SK-N-SH treated with all-trans-retinoic acid at 6 μM for 48 hours (cell line): ENCODE data around the gene ATP8A1.

Experiments
- CSDC2 ChIP-seq: fragments of 250-450 bp; sonication (Bioruptor Pico); IDR thresholded peaks from 2 replicates; pipeline ENCODE4 v1.5.0; 2020; ENCODE audit warnings: mild to moderate bottlenecking, moderate library complexity
- ESRRG ChIP-seq: fragments of 250-450 bp; sonication (Bioruptor Pico); IDR thresholded peaks from 2 replicates; pipeline ENCODE4 v1.6.1; 2021; ENCODE audit warnings: mild to moderate bottlenecking
- GLIS3 ChIP-seq: fragments of 250-450 bp; sonication (Bioruptor Pico); IDR thresholded peaks from 2 replicates; pipeline ENCODE4 v1.5.0; 2020; ENCODE audit warnings: mild to moderate bottlenecking, moderate library complexity
- PPARA ChIP-seq: fragments of 250-450 bp; sonication (Bioruptor Pico); IDR thresholded peaks from 2 replicates; pipeline ENCODE4 v1.5.0; 2020; ENCODE audit warnings: mild to moderate bottlenecking, borderline replicate concordance
- ZC3H10 ChIP-seq: fragments of 250-450 bp; sonication (Bioruptor Pico); IDR thresholded peaks from 2 replicates; pipeline ENCODE4 v1.5.1; 2021; ENCODE audit warnings: mild to moderate bottlenecking, moderate library complexity
- ZFP3 ChIP-seq: fragments of 250-450 bp; sonication (Bioruptor Pico); IDR thresholded peaks from 2 replicates; pipeline ENCODE4 v1.5.0; 2020; ENCODE audit warnings: mild to moderate bottlenecking, moderate library complexity
- ZFP30 ChIP-seq: fragments of 450-650 bp; formaldehyde crosslinking; IDR thresholded peaks from 2 replicates; pipeline ENCODE4 v1.5.0; 2022; ENCODE audit warnings: mild to moderate bottlenecking, moderate library complexity
- ZNF565 ChIP-seq: fragments of 450-650 bp; formaldehyde crosslinking; conservative IDR thresholded peaks from 2 replicates; pipeline ENCODE4 v1.5.0; 2020; ENCODE audit warnings: low read depth, mild to moderate bottlenecking, moderate library complexity
- ZNF8 ChIP-seq: fragments of 450-650 bp; formaldehyde crosslinking; IDR thresholded peaks from 2 replicates; pipeline ENCODE4 v1.5.0; 2020; ENCODE audit warnings: mild to moderate bottlenecking, moderate library complexity
- TF ChIP-seq, protein P1 (sequence below): fragments of 250-450 bp; sonication (Bioruptor Pico); IDR thresholded peaks from 2 replicates; pipeline ENCODE4 v1.8.0; 2020; ENCODE audit warnings: mild to moderate bottlenecking, moderate library complexity, borderline replicate concordance
- TF ChIP-seq, protein P2 (sequence below): fragments of 250-450 bp; sonication (Bioruptor Pico); IDR thresholded peaks from 2 replicates; pipeline ENCODE4 v1.5.1; 2021; ENCODE audit warnings: mild to moderate bottlenecking, moderate library complexity

DNA sequence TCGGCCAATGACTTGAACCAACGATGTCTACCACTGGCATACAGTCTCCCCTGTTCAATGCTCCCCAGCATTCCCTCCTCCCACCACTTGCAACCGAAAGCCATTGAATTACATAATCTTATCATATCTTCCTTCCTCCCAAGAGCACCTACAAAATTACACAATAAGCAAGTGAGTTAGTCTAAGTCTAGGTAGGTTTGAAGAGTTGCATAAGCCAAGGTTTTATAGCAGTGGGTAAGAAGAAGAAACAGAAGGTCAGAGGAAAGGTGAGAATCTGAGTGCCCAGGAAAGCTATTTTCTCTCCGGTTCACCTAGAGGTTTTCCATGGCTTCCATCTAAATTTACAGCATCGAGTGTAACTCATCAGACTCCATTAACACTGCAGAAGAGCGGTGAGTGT lies 40.3 kb downstream of the ATP8A1 start:
- TF ChIP-seq ZC3H10 (CRISPR knock-in tag) (no peak), ZNF8 (CRISPR knock-in tag) (no peak), ZFP3 (CRISPR knock-in tag) (no peak), ZFP30 (CRISPR knock-in tag) (no peak), ZNF565 (CRISPR knock-in tag) (no peak), ESRRG (no peak), CSDC2 (CRISPR knock-in tag) (no peak), PPARA (CRISPR knock-in tag) (no peak), GLIS3 (CRISPR knock-in tag) (no peak)
- TF ChIP-seq, protein P1, sequence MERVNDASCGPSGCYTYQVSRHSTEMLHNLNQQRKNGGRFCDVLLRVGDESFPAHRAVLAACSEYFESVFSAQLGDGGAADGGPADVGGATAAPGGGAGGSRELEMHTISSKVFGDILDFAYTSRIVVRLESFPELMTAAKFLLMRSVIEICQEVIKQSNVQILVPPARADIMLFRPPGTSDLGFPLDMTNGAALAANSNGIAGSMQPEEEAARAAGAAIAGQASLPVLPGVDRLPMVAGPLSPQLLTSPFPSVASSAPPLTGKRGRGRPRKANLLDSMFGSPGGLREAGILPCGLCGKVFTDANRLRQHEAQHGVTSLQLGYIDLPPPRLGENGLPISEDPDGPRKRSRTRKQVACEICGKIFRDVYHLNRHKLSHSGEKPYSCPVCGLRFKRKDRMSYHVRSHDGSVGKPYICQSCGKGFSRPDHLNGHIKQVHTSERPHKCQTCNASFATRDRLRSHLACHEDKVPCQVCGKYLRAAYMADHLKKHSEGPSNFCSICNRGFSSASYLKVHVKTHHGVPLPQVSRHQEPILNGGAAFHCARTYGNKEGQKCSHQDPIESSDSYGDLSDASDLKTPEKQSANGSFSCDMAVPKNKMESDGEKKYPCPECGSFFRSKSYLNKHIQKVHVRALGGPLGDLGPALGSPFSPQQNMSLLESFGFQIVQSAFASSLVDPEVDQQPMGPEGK (CRISPR knock-in tag): no peak
- TF ChIP-seq, protein P2, sequence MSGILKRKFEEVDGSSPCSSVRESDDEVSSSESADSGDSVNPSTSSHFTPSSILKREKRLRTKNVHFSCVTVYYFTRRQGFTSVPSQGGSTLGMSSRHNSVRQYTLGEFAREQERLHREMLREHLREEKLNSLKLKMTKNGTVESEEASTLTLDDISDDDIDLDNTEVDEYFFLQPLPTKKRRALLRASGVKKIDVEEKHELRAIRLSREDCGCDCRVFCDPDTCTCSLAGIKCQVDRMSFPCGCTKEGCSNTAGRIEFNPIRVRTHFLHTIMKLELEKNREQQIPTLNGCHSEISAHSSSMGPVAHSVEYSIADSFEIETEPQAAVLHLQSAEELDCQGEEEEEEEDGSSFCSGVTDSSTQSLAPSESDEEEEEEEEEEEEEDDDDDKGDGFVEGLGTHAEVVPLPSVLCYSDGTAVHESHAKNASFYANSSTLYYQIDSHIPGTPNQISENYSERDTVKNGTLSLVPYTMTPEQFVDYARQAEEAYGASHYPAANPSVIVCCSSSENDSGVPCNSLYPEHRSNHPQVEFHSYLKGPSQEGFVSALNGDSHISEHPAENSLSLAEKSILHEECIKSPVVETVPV: no peak
